NT2/D1 (cell line): ENCODE measurements around the gene PPFIA1.

Source experiments
- SUZ12 ChIP-seq: IDR thresholded peaks from 2 replicates; pipeline ENCODE4 v1.6.1; 2011; ENCODE audit not compliant: insufficient read length, insufficient read depth; ENCODE audit errors: extremely low read depth
- YY1 ChIP-seq: IDR thresholded peaks from 2 replicates; pipeline ENCODE4 v1.6.1; 2011; ENCODE audit not compliant: insufficient read length, insufficient read depth
- ZNF274 ChIP-seq: IDR thresholded peaks from 2 replicates; pipeline ENCODE4 v1.6.1; 2011; ENCODE audit warnings: mild to moderate bottlenecking, low read depth, low read length

GRCh38 chr11:70415191-70415590, 144.7 kb downstream of the PPFIA1 start:
- no peak for TF ChIP-seq YY1
- TF ChIP-seq SUZ12, result no peak
- no peak for TF ChIP-seq ZNF274
